22Rv1 (cell line): Measurements from ENCODE around the gene BNC2.

Experiments used
- CTCF ChIP-seq: fragments of 450-650 bp; IDR thresholded peaks from 2 replicates; pipeline ENCODE4 v1.5.1; 2017; ENCODE audit warnings: mild to moderate bottlenecking
- ZFX ChIP-seq: fragments of 450-650 bp; IDR thresholded peaks from 2 replicates; pipeline ENCODE4 v1.6.1; 2017; ENCODE audit warnings: antibody characterized with exemption, borderline replicate concordance

- TF ChIP-seq CTCF, result no peak
- no peak for TF ChIP-seq ZFX
Observed at GRCh38 chr9:16898464-16898863, 28.0 kb upstream of the BNC2 start.
